Stimulated activated effector memory CD8-positive, alpha-beta T cell treated with anti-CD3 and anti-CD28 coated beads, Interleukin-12 subunit alpha, Interleukin-12 subunit beta, amount 100 ng/mL, for 72 hours (primary cell): ENCODE results near the gene BOLA3.

Experiments
- ATAC-seq: fragments of 150-1000 bp; cut with Tn5 transposase; 2 replicates; pipeline ENCODE4 v1.10.0; 2021
- DNase-seq, 2 donors: peaks; one replicate each; pipeline ENCODE4 v3.0.0; 2021 to 2022; ENCODE audit warnings: low spot score in 2 of 2
- H3K27ac Mint-ChIP-seq: one replicate; pipeline ENCODE4 v1.8.0; 2022; ENCODE audit warnings: mild to moderate bottlenecking, mixed read lengths
- H3K36me3 Mint-ChIP-seq: one replicate; pipeline ENCODE4 v1.8.0; 2022; ENCODE audit warnings: mild to moderate bottlenecking, mixed read lengths
- H3K4me1 Mint-ChIP-seq: one replicate; pipeline ENCODE4 v1.8.0; 2022; ENCODE audit warnings: mixed read lengths
- H3K4me3 Mint-ChIP-seq: one replicate; pipeline ENCODE4 v1.8.0; 2022; ENCODE audit warnings: mild to moderate bottlenecking, mixed read lengths
- H3K9me3 Mint-ChIP-seq: one replicate; pipeline ENCODE4 v1.8.0; 2022; ENCODE audit warnings: mixed read lengths

Gene BOLA3

DNA sequence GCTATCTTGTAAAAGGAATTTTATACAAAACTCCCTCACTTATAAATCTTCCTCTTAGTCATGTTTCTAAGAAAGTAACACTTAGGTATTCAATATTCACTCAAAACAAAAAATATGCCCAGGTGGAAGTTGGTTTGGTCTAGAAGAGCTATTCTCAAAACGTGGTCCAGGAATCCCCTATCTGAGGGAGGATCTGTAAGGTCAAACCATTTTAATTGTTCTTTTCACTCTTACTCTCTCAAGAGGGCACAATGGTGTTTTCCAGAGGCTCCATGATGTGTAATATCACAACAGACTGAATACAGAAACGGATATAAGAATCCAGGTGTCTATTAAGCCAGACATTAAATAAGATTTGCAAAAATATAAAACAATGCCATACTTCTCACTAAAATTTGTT is 21.0 kb upstream of the BOLA3 start:
- peak; percentile 68 for ATAC-seq
- Mint-ChIP-seq H3K36me3 (peaks cover 100% of the 10 kb centered on the region), H3K4me3 (no peak overlapping the region), H3K27ac (peak overlapping the region; percentile 86), H3K4me1 (peaks cover 28% of the 10 kb centered on the region), H3K9me3 (peaks cover 3% of the 10 kb centered on the region)
- DNase-seq, result no peak

DNA sequence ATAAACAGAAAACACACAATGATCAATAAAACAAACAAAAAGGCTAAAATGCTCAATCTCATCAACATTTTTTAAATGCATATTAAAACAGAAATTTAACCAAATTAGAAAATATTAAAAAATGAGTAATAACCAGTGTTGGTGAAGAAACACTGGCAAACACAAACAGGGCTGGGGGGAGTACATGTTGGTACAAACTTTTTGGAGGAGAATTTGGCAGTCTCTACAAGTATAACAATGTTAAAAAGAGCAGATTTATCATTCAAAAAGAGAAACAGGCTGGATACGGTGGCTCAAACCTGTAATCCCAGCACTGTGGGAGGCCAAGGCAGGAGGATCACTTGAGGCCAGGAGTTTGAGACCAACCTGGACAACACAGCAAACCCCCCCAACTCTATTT is 17.0 kb upstream of the BOLA3 start:
- Mint-ChIP-seq H3K4me3 (no peak overlapping the region), H3K4me1 (peaks cover 20% of the 10 kb centered on the region), H3K9me3 (peaks cover 3% of the 10 kb centered on the region), H3K36me3 (peaks cover 100% of the 10 kb centered on the region), H3K27ac (no peak overlapping the region)
- ATAC-seq (no peak), DNase-seq (no peak)

DNA sequence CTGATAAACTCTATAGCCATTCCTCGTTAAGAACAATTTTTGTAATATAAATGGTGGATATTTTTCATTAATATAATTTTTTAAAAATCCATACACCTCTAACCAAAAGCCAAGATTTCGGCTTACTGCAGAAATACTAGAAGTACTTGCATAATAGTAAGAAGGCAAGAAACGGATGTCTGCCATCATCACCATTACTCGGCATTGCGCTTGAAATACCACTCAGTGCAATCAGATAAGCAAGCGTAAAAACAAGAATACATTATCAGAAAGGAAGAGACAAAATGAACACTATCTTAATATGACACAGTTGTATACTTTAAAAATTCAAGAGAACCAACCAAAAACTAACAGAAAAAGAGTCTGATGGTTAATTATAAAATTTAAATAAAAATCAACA is 15.2 kb upstream of the BOLA3 start:
- no peak for DNase-seq
- H3K9me3 Mint-ChIP-seq, result peaks cover 3% of the 10 kb centered on the region
- peaks cover 100% of the 10 kb centered on the region for H3K36me3 Mint-ChIP-seq
- no peak overlapping the region for H3K4me3 Mint-ChIP-seq
- no peak for ATAC-seq
- H3K27ac Mint-ChIP-seq, result no peak overlapping the region
- H3K4me1 Mint-ChIP-seq, result peaks cover 13% of the 10 kb centered on the region

- Mint-ChIP-seq H3K27ac (no peak overlapping the region), H3K9me3 (no peaks in the 10 kb centered on the region), H3K36me3 (peaks cover 100% of the 10 kb centered on the region)
Measured at GRCh38 chr2:74155830-74156229, 8.1 kb upstream of the BOLA3 start.

DNA sequence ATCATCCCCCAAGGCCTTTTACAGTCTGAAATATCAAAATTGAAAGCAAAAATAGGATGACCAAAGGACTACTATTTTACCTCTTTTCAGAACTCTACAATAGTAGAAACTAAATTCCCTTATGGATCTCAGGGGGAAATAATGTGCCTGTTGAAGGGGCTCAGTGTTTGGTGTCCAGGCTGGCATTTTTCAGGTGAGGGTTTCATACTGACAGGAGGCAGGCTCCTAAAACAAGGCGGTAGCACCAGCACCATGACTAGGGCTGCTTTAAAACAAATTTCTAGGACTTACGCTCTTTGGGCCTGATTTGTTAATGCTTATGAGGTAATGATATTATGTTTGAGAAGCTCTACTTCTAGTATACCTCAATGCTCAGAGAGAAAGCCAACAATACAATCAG is 5.2 kb upstream of the BOLA3 start:
- Mint-ChIP-seq H3K9me3 (no peaks in the 10 kb centered on the region), H3K4me1 (no peaks in the 10 kb centered on the region), H3K4me3 (no peak overlapping the region), H3K27ac (peak overlapping the region; percentile 48), H3K36me3 (peaks cover 77% of the 10 kb centered on the region)
- ATAC-seq (no peak), DNase-seq (no peak)

More at GRCh38 chr2:74155830-74156229, 8.1 kb upstream of the BOLA3 start:
- ATAC-seq (no peak), DNase-seq (no peak)
- Mint-ChIP-seq H3K4me3 (no peak overlapping the region), H3K4me1 (no peaks in the 10 kb centered on the region)

- DNase-seq (no peak), ATAC-seq (no peak)
- Mint-ChIP-seq H3K9me3 (no peaks in the 10 kb centered on the region), H3K4me3 (no peak overlapping the region), H3K27ac (no peak overlapping the region), H3K36me3 (peaks cover 45% of the 10 kb centered on the region), H3K4me1 (no peaks in the 10 kb centered on the region)
Measured at GRCh38 chr2:74149570-74150319, 2.0 kb upstream of the BOLA3 start.

- H3K27ac Mint-ChIP-seq, result no peak overlapping the region
- no peaks in the 10 kb centered on the region for H3K9me3 Mint-ChIP-seq
- no peak for ATAC-seq
- no peak for DNase-seq
- peaks cover 40% of the 10 kb centered on the region for H3K36me3 Mint-ChIP-seq
- H3K4me1 Mint-ChIP-seq, result no peaks in the 10 kb centered on the region
- H3K4me3 Mint-ChIP-seq, result no peak overlapping the region
Measured at GRCh38 chr2:74149247-74149525, 1.5 kb upstream of the BOLA3 start.

DNA sequence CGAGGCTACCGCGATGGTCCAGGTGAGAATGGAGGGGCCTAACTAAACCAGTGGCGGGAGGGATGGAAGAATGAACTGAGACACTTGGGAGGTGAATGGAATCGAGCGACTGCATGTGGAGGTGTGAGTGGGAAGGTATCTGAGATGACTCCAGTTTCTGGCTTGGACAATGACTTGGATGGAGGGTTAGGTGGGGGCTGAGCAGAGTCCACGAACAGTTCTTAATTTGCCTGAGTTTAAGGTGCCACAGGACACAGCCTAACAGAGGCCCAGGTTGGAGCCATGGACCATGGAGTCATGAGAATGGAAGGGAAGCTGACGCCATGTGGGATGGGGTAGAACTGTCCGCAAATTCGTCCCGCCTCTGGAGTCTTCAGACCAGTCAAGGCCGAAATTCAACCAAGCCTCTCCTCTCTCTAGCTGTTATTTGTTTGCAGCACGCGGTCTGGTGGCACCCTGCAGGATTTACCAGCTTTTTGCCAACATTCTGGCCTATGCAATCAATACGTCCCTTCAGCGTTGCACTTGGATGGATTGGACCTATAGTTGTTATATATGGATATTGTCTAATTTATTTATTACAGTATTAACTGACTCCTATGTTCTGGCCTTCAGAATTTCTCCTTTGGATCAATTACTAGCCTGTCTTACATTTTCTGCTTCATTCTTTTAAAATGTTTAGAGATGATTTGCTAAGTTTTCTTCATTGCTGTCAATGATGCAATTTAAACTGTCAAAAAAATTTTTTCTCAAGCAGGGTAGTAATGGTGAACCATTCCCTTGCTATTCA is 940 bp upstream of the BOLA3 start:
- no peak for DNase-seq
- no peak for ATAC-seq

DNA sequence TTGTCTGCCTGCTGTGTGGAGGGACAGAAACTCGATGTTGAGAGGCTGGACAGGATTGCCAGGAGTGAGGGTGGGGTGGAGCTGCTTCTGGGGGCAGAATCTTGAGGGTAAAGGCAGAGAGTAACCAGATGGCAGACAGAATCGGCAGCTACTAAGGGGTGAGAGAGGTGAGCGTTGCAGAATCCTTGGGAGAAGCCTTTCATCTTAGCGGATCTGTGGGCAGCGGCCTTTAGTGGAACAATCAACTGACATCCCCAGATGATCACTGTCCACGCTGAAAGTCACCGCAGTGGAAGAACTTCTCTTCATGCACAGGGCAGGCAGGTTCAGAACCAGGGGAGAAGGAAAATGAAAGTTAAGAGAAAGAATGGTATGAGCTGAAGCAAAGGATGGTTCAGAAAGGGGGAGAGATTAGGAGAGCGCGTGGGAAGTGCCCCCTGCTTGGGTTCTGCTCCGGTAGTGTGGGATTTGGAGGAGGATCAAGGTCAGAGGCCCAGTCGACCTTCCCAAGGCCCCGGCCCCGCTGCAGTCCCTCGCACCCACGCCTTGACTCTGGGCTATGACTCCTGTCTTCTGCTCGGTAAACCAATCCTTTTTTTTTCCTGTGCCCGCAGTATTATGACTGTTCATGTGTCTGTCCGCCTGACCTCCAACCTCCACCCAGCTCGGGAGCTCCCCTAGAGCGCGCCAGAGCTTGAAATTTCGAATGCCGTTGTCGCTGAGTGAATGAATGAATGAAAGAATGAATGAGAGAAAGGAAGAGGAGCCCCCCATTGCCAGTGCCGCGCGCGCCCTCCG is 584 bp downstream of the BOLA3 start:
- no peak overlapping the region for H3K4me3 Mint-ChIP-seq
- no peak overlapping the region for H3K27ac Mint-ChIP-seq
- H3K36me3 Mint-ChIP-seq, result peaks cover 32% of the 10 kb centered on the region
- peak; percentile 82 for ATAC-seq
- no peak for DNase-seq
- no peaks in the 10 kb centered on the region for H3K9me3 Mint-ChIP-seq
- H3K4me1 Mint-ChIP-seq, result no peaks in the 10 kb centered on the region

More for the DNA sequence above, 940 bp upstream of the BOLA3 start:
- no peaks in the 10 kb centered on the region for H3K9me3 Mint-ChIP-seq
- H3K27ac Mint-ChIP-seq, result no peak overlapping the region
- H3K4me3 Mint-ChIP-seq, result no peak overlapping the region
- H3K36me3 Mint-ChIP-seq, result peaks cover 34% of the 10 kb centered on the region
- no peaks in the 10 kb centered on the region for H3K4me1 Mint-ChIP-seq

GRCh38 chr2:74142340-74142739 is 5.4 kb downstream of the BOLA3 start:
- Mint-ChIP-seq H3K4me1 (peaks cover 7% of the 10 kb centered on the region), H3K4me3 (no peak overlapping the region), H3K27ac (no peak overlapping the region), H3K36me3 (peaks cover 26% of the 10 kb centered on the region), H3K9me3 (no peaks in the 10 kb centered on the region)
- ATAC-seq (no peak), DNase-seq (no peak)

DNA sequence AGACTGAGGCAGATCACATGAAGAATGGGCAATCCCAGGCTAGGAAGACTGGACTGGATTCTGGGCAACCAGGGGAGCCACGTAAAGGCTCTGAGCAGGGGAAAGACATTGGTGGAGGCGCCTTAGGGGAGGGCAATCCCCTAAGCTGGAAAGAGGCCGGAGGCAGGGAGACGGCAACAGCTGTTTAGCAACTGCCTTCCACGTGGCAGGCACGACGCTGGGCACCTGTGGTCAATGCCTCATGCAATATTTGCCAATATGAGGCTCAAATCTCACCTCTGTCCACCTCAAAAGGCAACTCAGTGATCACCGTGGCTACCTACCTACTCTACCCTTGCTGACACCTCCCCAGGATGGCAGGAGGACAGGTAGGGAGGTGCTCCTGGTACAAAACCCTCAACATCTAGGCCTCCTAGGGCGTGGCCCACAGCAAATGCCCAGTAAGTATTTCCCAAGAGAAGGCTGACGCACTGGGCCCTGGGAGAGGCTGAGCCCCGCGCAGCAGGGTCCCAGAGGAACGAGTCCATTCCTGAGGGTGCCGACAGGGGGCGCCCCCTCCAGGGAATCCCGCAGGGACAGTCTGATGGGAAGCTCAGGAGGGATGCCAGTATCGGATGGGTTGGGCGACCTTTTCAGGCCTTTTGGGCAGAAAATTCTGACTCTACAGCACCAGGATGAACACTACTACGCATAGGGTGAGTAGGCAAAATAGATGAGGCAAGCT is 8.9 kb downstream of the BOLA3 start:
- Mint-ChIP-seq H3K4me3 (no peak overlapping the region), H3K4me1 (peaks cover 7% of the 10 kb centered on the region), H3K9me3 (no peaks in the 10 kb centered on the region), H3K27ac (peak overlapping the region; percentile 81), H3K36me3 (peaks cover 45% of the 10 kb centered on the region)
- no peak for ATAC-seq
- DNase-seq, result no peak

DNA sequence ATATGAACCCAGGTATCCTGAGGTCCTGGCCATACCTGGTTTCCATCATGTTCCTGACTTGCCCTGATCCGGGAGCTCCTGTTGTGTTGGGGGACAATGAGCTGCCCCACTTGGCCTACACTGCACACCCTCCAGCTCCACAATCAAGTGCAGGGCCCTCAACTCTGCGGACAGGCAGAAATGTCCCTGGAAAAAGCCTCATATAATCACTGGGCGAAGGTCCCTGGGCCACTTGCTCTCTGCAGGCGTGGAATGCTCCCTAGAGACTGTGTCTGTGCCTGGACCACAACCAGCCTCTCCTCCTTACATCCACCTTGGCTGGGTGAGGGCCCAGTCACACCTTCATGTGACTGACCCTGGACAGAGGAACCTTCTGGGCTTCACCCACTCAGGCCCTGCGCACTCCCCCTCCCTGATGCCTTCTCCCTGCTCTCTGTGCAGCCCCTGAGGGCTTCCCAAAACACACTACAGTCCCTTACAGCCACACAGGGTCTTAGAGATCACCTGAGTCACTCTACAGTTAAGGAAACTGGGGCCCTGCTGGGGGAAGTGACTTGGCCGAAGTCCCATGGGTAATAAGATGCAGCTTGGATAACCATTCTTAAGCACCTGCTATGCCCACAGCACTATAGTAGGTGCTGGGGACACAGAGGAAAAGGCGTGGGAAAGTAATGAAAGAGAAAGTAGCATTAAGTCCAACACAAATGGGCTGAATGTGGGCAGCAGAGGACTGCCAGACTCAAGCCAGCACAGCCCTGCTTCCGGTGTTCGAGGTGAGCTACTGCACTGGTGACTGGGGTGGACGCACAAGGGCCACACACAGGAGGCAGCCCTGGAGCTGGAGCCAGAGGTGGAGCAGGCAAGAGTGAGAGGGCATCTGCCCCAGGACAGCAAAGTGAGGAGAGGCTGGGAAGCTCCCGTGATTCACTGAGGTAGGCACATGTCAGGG is 9.8 kb downstream of the BOLA3 start:
- no peak for DNase-seq
- no peaks in the 10 kb centered on the region for H3K9me3 Mint-ChIP-seq
- H3K4me3 Mint-ChIP-seq, result no peak overlapping the region
- H3K27ac Mint-ChIP-seq, result peak overlapping the region; percentile 81
- peaks cover 42% of the 10 kb centered on the region for H3K36me3 Mint-ChIP-seq
- H3K4me1 Mint-ChIP-seq, result peaks cover 7% of the 10 kb centered on the region
- no peak for ATAC-seq

GRCh38 chr2:74131901-74132300 is 15.8 kb downstream of the BOLA3 start:
- ATAC-seq, result no peak
- Mint-ChIP-seq H3K4me3 (no peak overlapping the region), H3K27ac (no peak overlapping the region), H3K4me1 (no peaks in the 10 kb centered on the region), H3K36me3 (peaks cover 26% of the 10 kb centered on the region), H3K9me3 (no peaks in the 10 kb centered on the region)
- no peak for DNase-seq

GRCh38 chr2:74130211-74130995 is 17.3 kb downstream of the BOLA3 start:
- no peak for DNase-seq

More at GRCh38 chr2:74130211-74130995, 17.3 kb downstream of the BOLA3 start:
- H3K4me1 Mint-ChIP-seq, result no peaks in the 10 kb centered on the region
- H3K36me3 Mint-ChIP-seq, result peaks cover 20% of the 10 kb centered on the region
- H3K9me3 Mint-ChIP-seq, result no peaks in the 10 kb centered on the region
- no peak for ATAC-seq
- H3K4me3 Mint-ChIP-seq, result no peak overlapping the region
- no peak overlapping the region for H3K27ac Mint-ChIP-seq
